NCI-H345 (cell line): Measurements from ENCODE around the gene AK1.

ENCODE experiments used
- DNase-seq: peaks from one replicate; lab custom pipeline; 2025; lab: John Stamatoyannopoulos, UW

Gene AK1

DNA sequence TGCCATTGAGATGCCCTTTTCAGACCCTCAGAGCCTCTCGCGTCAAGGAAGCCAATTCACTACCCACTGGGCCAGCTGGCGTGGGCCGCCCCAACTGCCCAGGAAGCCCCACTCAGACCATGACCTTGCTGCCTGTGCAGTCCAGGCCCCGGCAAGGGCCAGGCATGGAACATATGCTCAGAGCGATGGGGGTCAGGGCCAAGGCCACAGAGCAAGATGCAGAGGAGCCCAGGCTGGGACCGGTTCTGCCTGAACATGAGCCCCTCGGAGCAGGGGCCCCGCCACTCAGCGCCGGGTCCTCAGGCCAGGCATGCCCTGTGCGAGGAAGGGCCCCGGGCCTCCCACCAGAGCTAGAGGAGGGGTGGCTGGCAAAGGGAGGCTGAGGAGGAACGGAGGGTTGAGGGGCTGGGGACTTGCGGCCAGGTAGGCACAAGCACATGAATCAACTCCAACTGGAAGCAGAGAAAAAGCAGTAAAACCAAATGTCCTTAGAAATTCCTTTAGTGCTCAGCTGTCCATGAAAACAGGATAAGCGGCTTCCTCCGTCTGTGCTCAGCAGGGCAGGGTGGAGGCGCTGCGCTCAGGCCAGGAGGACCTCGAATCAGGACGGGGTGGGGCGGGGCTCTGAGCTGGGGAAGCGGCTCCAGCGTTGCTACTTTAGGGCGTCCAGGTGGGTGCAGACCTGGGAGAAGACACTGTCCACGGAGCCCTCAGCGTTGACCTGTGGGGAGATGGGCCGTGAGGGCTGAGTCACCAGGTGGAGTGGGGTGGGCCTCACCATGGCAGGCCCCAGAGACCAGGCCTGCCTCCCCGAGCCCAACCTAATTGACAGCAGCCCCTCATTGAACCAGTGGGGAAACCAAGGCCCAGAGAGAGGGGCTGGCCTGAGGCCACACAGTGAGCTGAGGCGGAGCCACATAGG, 9.9 kb downstream of the AK1 start:
- no peak for DNase-seq

DNA sequence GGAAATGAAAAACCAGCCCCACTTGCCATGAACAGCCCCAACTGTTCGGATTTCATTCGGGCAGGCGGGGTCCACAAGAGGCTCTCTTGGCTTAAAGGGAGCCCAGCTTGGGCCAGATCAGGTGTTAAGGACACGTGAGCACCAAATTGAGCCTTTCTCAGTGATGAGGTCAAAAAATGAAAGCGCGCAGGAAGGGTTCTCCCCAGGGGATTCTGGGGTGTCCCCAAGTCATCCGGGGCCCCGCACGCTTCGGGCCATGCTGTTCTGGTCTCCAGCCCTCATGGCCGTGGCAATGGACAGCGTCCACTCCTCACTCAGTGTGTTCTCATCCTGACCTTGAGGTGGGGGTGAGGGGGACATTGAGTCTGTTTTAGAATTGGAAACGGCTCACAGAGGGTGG, 10.9 kb downstream of the AK1 start:
- no peak for DNase-seq

DNA sequence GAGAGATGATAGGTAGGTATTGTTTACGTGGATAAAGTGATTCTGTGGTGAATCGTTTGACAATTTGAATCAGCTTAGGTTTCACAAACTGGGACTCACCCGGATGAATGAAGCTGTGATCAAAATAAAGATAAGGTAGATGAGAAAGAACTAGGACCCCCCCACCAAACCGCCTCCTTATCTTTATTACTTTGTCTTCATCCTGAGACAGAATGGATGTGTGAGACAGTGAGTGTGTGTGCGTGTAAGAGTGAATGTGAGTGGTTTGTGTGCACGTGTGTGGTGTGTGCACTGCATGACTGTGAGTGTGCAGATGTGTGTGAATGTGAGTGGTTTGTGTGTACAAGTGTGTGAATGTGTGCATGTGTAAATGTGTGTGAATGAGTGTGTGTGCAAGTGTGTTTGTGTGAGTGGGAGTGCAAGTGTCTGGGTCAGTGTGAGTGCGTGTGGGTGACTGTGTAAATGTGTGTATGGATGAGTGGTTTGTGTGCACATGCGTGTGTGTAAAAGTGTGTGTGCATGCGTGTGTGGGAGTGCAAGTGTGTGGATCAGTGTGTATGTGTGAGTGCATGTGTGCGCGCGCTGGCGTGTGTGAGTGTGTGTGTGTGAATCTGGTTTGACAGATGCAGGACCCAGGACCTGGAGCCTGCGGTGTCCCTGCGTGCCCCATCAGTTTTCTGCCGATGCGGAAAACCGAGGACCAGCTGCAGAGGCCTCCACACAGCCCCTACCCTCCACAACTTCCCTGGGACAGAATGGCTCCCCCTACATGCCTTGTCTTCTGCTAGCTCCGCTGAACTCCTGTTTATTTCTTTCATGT, 11.6 kb downstream of the AK1 start:
- DNase-seq: no peak

DNA sequence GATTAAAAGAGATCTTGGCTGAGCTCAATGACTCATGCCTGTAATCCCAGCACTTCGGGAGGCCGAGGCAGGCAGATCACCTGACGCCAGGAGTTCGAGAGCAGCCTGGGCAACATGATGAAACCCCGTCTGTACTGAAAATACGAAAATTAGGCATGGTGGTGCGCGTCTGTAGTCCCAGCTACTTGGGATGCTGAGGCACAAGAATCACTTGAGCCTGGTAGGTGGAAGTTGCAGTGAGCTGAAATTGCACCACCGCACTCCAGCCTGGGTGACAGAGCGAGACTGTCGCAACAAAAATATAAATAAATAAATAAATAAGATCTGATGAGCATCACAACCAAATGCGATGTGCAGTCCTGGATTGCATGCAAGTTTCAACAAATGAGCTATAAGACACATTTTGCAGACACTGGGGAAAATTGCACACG, 14.3 kb downstream of the AK1 start:
- no peak for DNase-seq

DNA sequence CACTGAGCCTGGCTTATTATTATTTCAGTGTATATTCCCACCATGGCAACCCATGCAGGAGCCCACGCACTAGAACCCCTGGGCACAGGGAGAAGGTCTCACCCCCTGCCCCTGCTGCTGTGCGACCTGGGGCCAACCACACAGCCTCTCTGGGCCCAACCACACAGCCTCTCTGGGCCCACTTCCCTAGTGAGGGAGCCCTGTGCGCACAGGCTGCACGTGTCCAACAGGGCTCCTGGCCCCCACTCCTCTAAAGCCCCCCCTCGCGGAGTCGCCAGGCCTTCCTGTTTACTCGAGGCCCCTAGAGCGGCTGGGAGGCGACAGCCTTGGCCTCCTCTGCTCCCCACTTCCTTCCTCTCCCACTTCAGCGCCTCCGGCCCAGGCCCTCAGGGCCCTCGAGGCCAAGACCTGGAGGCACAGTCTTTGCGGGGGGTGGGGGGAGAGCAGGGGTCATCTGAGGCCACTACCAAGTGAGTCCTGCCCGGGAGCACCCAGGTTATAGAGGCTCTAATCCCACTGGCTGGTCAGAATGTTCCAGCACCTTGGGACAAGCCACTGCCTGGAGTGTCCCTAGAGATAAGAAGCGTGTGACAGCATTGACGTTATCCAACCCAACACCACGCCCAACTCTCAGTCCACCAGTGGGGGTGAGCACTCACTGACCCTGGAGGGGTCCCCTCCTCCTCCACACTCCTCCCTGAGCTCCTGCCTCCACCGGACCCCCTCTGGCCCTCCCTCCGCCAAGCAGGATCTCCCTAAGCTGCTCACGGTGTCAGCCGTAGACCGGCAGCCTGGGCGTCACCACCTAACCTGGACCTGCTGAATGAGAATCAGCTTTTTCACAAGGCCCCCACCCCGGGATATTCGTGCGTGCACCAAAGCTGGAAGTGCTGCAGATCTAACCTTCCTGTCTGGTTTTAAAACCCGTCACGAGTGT, 15.1 kb downstream of the AK1 start:
- DNase-seq: no peak

DNA sequence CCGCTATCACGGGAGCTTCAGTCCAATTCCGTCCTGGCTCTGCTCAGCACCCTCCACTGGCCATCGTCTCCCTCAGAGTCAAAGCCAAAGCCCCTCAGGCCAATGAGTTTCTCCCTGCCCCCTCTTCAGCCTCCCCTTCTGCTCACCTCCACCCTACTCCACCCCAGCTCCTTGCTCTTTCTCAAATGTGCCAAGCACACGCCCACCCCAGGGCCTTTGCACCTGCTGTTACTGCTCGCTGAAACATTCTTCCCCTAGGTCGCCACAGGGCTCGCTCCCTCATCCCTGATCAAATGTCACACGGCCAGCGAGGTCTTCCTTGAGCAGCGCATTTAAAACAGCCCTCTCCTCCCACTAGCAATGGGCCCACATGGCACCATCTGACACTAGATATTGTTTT, 16.7 kb downstream of the AK1 start:
- no peak for DNase-seq

DNA sequence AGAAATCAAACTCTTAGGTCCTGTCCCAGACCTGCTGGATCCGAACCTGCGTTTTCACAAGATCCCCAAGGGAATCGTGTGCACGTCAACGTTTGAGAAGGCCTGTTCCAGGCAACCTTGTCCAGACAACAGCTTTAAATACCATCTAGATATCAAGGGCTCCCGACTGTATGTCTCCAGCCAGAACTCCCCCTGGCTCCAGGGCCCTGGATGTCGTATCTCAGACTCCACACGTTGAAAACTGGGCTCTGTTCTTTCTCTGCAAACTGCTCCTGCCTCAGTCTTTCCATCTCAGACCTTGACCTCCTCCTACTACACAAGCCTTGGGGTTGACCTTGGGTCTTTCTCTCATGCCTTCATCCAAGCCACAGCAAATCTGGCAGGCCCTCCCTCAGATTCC, 17.2 kb downstream of the AK1 start:
- no peak for DNase-seq

DNA sequence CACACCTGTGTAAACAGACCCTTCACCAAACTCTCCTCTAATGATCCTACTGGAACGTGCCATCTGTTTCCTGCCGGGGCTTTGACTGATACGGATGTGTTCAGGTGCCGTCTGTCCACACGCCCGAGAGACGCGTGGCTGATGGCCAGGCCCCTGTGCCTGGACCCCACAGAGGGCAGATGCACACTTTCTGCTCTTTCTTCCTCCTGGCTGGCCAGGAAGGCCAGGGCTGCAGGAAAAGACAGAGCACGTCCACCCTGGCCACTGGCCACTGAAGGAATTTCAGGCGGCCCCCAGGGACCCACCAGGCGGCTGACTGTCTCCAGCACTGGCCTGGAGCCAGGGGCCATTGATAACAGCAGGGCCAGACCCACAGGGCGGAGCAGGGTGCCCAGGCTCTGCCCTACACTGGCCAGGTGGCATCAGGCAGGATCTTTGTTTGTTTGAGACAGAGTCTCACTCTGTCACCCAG, 19.4 kb downstream of the AK1 start:
- DNase-seq: peak; percentile 8

DNA sequence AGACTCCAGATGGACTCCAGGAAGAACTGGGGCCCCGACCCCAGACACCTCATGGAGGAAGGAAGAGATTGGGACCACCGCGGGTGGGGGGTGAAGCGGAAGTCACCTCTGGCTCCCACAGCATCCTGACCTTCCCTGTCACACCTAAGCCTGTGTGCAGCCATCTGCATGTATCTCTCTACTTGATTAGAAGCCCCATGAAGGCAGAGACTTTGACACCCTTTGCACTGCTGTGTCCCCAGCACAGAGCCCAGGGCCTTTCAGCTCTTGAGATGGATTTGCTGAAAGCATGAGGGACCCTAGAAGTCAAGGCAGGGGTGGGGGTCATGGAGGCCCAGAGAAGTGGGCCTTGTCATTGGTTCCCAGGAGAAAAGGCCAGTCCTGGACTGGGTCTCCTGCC, 20.2 kb downstream of the AK1 start:
- no peak for DNase-seq

DNA sequence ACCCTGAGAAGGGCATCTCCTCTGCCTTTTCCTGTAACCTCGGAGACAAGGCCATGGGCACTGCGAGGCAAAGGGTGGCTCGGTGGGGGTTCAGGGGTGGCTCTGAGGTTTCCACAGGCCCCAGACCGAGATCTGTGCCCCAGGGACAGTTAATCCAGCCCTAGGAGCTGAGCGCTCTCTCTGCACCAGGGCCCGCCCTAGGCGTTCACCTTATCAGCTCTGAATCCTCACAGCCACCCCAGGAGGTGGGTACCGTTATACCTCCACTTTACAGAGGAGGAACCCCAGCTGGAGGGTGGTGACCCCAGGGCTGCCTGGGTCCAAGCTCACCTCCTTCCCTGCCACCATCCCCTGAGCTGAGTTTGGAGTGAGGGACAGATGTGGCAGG, 20.8 kb downstream of the AK1 start:
- DNase-seq: no peak

DNA sequence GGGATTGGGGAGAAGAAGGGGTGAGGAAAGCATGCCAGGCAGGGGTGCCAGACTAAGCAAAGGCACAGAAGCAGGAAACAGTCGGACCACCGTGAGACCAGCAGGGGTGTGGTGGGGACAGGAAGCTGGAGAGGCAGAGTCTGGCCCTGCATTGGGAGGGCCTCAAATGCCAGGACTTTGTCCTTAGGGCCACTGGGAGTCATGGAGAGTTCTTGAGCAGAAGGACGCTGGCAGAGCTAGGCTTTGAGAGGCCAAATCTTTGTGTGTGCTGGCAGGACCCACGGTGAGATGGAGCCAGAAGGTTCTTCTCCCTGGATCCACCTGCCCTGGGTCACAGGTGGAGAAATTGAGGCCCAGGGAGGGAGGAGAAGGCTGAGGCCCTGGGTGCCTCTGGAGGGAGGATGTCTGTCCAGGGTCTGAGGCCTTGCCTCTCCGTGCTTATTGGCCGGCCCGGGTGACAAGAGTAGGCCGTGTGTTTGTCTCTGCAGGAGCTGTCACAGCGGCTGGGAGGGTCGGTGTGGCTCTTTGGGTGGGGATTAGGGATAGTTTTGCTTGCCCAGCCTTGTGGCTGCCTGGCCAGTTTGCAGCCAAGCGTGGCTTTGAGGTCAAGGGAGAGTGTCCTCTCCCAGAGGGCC, 21.3 kb downstream of the AK1 start:
- no peak for DNase-seq

DNA sequence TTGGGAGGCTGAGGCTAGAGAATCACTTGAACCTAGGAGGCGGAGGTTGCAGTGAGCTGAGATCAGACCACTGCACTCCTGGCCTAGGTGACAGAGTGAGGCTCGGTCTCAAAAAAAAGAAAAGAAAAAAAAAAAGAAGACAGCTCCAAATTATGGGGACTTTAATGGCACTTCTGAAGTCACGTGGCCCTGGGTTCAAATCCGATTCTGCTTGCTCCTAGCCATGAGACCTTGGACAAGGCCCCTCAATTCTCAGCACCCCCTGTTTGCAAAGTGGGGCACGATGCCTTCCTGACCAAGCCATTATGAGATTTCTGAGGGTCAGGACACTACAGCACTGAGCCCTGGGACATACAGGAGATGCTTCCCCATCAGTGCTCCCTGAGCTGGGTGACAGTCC, 22.0 kb downstream of the AK1 start:
- no peak for DNase-seq

DNA sequence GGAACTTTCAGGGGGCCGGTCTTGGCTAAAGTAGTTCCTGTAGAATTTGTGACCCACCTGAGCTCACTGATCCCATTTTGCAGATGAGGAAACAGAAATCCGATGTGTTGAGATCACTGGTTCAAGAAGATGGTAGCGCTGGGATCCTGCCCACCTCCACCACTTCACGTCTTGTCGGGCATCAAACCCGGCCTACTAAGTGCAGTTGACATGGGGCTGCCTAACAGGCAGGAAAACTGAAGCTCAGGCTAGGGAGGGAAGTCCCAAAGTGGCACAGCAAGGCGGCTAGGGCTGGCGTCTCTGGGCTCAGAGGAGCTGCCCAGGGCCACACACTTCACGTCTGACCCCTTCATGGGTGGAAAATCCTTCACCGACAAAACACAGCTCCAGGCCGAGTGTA, 22.5 kb downstream of the AK1 start:
- no peak for DNase-seq

DNA sequence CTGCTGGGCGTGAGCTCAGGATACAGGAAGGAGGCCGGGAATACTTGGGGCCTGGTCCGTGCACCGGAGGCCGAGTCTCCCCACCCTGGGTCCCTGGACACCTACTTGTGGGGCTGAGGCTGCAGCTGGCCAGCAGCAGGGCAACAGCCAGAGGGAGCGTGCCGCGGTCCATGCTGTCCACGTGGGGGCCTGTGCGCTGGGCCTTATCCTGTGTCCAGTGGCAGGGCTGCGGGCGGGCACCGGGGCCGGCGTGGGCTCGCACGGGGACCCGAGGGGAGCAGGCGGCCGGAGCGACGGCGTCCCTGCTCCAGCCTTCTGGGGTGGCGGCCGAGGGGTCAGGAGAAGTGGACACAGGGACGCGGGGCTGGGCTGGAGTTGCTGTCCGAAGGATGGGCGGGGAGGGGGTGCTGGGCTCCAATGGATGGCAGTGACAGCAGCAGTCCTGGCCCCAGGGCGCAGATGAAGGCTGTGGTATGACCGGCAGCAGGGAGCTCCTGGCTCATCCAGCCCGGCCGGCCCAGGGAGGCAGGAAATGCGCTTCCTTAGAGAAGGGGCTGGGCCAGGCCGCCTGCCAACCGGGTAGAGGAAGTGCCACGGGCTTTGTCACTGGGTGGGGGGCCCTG, 23.2 kb downstream of the AK1 start, which contains the start of gene ENG:
Gene ENG (minus strand): TSS at position 475 of the 623 bp plus-strand sequence. CDS start 303 bp downstream, at position 172.
- no peak for DNase-seq

DNA sequence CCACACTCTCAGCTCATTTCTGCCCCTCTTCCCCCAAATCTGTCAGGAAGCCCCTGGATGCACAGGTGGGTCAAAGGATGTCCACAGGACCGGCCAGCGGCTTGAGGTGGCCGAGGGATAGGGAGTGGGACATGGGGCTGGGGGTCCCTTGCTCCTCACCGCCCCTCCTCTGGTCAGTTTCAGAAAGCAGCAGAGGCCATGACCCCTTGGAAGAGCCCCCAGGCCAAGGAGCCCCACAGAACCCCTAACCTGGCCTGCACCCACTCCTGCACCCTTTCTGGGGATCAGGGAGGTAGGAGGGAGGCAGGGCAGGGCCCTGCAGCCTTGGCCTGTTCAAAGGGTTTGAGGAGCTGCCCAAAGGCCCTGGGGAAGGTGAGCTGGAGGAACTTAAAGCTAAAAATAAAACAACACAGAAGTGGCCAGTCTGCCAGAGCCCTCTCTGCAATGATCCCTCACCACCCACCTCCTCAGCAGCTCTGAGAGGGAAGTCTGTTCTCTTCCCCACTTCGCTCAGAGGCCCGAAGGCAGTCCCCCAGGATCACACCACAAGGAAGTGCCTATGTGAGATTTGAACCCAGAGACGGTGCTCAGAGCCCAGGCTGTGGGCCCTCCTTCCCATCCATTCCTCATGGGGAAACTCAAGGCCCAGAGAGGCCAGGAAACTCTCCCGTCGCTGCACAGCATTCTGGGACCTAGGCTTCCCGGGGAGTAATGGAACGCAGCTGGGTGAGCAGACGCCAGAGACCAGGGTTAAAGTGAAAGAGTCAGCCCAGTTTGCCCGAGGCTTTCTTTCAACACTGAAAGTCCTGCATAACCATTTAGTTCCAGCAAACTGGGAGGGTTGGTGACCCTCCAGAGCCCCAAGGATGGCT, 23.9 kb downstream of the AK1 start:
- no peak for DNase-seq

DNA sequence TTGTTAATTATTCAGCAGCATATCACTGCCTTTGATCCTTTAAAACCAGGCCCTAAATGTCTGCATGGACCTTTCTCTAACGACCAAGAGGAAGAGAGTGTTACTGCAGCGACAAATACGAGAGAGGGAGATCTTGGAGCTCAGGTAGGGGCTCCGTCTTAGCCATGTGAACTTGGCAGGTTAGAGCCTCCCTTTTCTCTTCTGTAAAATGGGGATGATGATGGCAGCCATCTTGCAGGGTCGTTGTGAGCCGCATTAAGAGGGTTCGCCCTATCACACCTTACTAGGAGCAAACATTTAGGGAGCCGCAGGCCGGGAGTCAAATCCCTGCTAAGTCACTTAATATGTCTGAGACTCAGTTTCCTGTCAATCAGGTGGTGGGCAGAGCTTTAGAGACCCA, 24.6 kb downstream of the AK1 start:
- DNase-seq: no peak

DNA sequence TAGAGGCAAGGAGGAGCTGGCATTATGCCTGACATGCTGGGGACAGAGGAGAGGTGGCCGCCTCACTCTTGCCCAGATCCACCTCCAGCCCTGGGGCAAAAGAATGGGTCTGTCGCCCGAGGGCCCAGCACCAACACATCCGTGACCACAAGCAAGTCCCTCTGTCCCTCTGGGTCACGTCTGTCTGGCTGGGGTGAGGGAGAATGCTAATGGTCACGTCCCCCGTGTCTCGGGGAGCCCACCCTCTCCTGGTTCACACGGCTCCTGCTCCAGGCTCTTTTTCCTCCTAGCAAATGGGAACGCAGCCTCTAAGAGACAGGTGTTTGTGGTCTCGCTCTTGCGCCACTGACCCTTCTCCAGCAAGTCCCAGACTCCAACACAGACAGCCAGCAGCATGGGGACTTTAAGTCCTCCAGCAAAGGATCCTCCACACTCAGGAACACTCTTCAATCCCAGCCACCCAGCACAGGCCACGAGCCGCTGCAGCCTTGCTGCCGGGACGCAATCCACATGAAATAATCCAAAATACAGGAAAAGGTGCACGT, 27.1 kb downstream of the AK1 start:
- no peak for DNase-seq

DNA sequence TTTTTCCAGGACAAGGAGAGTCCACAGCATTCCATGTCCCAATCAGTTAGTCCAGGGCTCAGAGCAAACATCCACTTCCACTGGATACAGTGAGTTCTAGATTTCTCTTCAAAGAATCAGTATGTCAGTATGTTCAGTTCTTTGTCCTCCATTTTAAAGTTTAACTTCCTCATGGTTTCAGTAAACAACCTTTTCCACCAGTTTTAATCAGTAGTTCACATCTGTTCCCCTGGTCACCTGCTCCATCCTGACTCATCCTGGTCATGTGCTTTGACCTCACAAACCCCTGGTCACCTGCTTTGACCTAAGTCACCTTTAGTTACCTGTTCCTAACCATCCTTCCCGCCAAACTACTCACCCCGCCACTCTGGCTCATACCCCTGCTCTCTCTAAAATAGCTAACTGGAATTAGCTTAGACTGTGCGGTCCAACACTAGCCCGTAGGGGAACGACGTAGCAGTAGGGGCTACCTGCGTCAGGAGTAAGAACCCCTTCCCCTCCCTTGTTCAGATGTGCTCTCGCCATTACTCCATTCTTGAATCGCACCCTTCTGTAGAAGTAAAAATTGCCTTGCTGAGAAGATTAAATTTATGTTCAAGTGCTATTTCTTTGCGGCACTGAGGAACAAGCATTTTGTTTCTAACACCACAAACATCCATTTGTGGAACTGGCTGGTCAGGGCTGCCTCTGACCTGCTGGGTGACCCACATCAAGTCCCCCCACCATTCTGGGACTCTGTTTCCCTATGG, 28.5 kb downstream of the AK1 start:
- DNase-seq: no peak
